SIG-M5 (cell line): ENCODE data around the gene GLT8D1.
A peak's percentile ranks its signal among the peaks of the same experiment; 100 is the strongest.

ENCODE experiments used
- DNase-seq: peaks from one replicate; lab custom pipeline; 2025; lab: John Stamatoyannopoulos, UW

GLT8D1 gene

GRCh38 chr3:52712291-52713212 lies 7.0 kb upstream of the GLT8D1 start:
- DNase-seq: no peak

- DNase-seq: no peak
Measured at GRCh38 chr3:52710512-52710911, 4.9 kb upstream of the GLT8D1 start.

- no peak for DNase-seq
Measured at GRCh38 chr3:52707585-52707984, 2.0 kb upstream of the GLT8D1 start.

GRCh38 chr3:52705438-52705687 lies 228 bp downstream of the GLT8D1 start:
- DNase-seq: no peak

- DNase-seq: no peak
Measured at GRCh38 chr3:52704611-52705437, 767 bp downstream of the GLT8D1 start.

- DNase-seq: no peak
Measured at GRCh38 chr3:52703341-52703740, 2.2 kb downstream of the GLT8D1 start.

GRCh38 chr3:52697632-52697965 lies 8.0 kb downstream of the GLT8D1 start:
- no peak for DNase-seq

GRCh38 chr3:52696830-52697631 lies 8.6 kb downstream of the GLT8D1 start:
- no peak for DNase-seq

- no peak for DNase-seq
Measured at GRCh38 chr3:52695798-52696671, 9.6 kb downstream of the GLT8D1 start.

GRCh38 chr3:52694528-52695189 lies 10.9 kb downstream of the GLT8D1 start:
- no peak for DNase-seq

GRCh38 chr3:52693071-52693470 lies 12.5 kb downstream of the GLT8D1 start:
- DNase-seq: no peak

- no peak for DNase-seq
Measured at GRCh38 chr3:52690560-52690959, 15.0 kb downstream of the GLT8D1 start.

- no peak for DNase-seq
Measured at GRCh38 chr3:52689151-52689550, 16.4 kb downstream of the GLT8D1 start.

GRCh38 chr3:52688266-52688665 lies 17.3 kb downstream of the GLT8D1 start:
- DNase-seq: no peak

GRCh38 chr3:52685709-52686691 lies 19.6 kb downstream of the GLT8D1 start, which contains the start of the genes GNL3 and PBRM1:
TSS of gene GNL3 (plus strand) at chr3:52686032. CDS start at chr3:52686093, 61 bp downstream.
TSS of gene PBRM1 (minus strand) at chr3:52685913.
- peak; percentile 76 for DNase-seq

- no peak for DNase-seq
Measured at GRCh38 chr3:52685285-52685708, 20.3 kb downstream of the GLT8D1 start.

GRCh38 chr3:52684184-52684583 lies 21.4 kb downstream of the GLT8D1 start:
- DNase-seq: no peak

GRCh38 chr3:52683611-52684010 lies 22.0 kb downstream of the GLT8D1 start:
- no peak for DNase-seq

- no peak for DNase-seq
Measured at GRCh38 chr3:52682016-52682415, 23.6 kb downstream of the GLT8D1 start.

GRCh38 chr3:52681596-52681995 lies 24.0 kb downstream of the GLT8D1 start:
- no peak for DNase-seq
